Uterus (tissue), 2 donors: ENCODE data around the gene LRP1B.

Experiments
- POLR2A ChIP-seq, 2 donors: fragments of 450-650 bp; IDR thresholded peaks; one replicate each; pipeline ENCODE4 v1.6.1; 2016; ENCODE audit warnings: antibody characterized with exemption in 2 of 2, mild to moderate bottlenecking in 1 of 2, moderate library complexity in 1 of 2
- TF ChIP-seq, protein P1 (sequence below), 4 experiments: fragments of 200-600 bp in 2 of 4; fragments of 450-650 bp in 2 of 4; sonication (generic) in 2 of 4; IDR thresholded peaks; one replicate each; pipeline ENCODE4 v1.5.1; 2016 to 2019; ENCODE audit warnings: antibody characterized with exemption in 4 of 4, mild to moderate bottlenecking in 2 of 4, moderate library complexity in 1 of 4

GRCh38 chr2:142097711-142098110 is 33.1 kb downstream of the LRP1B start:
- TF ChIP-seq POLR2A (IDR thresholded peaks at IDR 0.05) = no peak
- TF ChIP-seq, protein P1, sequence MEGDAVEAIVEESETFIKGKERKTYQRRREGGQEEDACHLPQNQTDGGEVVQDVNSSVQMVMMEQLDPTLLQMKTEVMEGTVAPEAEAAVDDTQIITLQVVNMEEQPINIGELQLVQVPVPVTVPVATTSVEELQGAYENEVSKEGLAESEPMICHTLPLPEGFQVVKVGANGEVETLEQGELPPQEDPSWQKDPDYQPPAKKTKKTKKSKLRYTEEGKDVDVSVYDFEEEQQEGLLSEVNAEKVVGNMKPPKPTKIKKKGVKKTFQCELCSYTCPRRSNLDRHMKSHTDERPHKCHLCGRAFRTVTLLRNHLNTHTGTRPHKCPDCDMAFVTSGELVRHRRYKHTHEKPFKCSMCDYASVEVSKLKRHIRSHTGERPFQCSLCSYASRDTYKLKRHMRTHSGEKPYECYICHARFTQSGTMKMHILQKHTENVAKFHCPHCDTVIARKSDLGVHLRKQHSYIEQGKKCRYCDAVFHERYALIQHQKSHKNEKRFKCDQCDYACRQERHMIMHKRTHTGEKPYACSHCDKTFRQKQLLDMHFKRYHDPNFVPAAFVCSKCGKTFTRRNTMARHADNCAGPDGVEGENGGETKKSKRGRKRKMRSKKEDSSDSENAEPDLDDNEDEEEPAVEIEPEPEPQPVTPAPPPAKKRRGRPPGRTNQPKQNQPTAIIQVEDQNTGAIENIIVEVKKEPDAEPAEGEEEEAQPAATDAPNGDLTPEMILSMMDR (IDR thresholded peaks at IDR 0.05) = no peak
